Retinal pigment epithelial cell (primary cell): ENCODE data around the gene CNTN4.
"Not testable (repeated sequence)": the region's sequence is repeated elsewhere in the genome, so short reads cannot be mapped to it uniquely, and the experiment has no call there.

Experiments used
- DNase-seq: peaks from one replicate; pipeline ENCODE4 v3.0.0-alpha.2; 2010; ENCODE audit warnings: low read depth
- H3K4me3 ChIP-seq: 2 replicates; pipeline ENCODE4 v1.5.1; 2011; ENCODE audit warnings: mild to moderate bottlenecking, low read length, control low read depth, moderate library complexity
- CTCF ChIP-seq: conservative IDR thresholded peaks from 2 replicates; pipeline ENCODE4 v1.5.1; 2011; ENCODE audit warnings: low read depth, low read length, control low read depth, inconsistent platforms

The CNTN4 gene

GRCh38 chr3:2910997-2911396 lies 812.3 kb downstream of the CNTN4 start:
- H3K4me3 ChIP-seq, result no peak overlapping the region
- DNase-seq, result no peak
- no peak for TF ChIP-seq CTCF

DNA sequence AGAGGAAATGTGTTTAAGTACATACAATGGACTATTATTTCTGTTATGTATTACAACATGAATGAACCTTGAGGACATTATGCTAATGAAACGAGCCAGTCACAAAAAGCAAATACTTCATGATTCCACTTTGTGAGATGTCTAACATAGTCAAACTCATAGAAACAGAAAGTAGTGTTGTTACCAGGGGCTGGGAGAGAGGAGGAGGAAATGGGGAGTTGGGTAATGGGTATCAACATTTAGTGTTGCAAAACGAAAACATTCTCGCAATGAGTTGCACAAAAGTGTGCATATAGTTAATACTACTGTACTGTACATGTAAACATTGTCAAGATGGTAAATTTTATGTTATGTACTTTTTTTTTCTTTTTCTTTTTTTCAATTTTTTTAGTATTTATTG lies 817.2 kb downstream of the CNTN4 start:
- no peak for DNase-seq
- H3K4me3 ChIP-seq, result no peak overlapping the region
- TF ChIP-seq CTCF, result no peak

GRCh38 chr3:2916640-2917039 lies 818.0 kb downstream of the CNTN4 start:
- DNase-seq, H3K4me3 ChIP-seq: not testable (repeated sequence)

- no peak for TF ChIP-seq CTCF
- no peak for DNase-seq
- H3K4me3 ChIP-seq, result no peak overlapping the region
Observed at GRCh38 chr3:2920103-2920502, 821.4 kb downstream of the CNTN4 start.

- H3K4me3 ChIP-seq, result no peak overlapping the region
- no peak for DNase-seq
- TF ChIP-seq CTCF, result no peak
Observed at GRCh38 chr3:2921452-2921851, 822.8 kb downstream of the CNTN4 start.

GRCh38 chr3:2921903-2922302 lies 823.2 kb downstream of the CNTN4 start:
- peak; percentile 46 for TF ChIP-seq CTCF
- H3K4me3 ChIP-seq, result no peak overlapping the region
- DNase-seq, result no peak

DNA sequence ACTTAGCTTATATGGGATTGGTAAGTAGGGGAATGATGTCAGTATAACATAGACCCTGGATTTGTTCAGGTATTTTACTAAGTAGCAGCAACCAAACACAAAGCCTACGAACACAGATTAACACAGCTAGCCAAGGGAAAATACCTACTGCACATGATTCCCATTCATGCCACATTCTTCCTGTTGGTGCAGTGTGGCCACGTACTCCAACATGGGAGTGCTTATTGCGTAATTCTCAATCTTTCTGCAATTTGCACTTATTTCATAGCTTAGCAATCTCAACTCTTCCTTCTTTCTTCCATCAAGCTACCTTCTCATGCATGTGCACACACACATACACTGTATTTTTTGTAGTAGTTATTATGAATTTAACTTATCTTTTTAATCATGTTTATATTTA lies 824.7 kb downstream of the CNTN4 start:
- TF ChIP-seq CTCF, result no peak
- H3K4me3 ChIP-seq, result no peak overlapping the region
- peak; percentile 12 for DNase-seq

DNA sequence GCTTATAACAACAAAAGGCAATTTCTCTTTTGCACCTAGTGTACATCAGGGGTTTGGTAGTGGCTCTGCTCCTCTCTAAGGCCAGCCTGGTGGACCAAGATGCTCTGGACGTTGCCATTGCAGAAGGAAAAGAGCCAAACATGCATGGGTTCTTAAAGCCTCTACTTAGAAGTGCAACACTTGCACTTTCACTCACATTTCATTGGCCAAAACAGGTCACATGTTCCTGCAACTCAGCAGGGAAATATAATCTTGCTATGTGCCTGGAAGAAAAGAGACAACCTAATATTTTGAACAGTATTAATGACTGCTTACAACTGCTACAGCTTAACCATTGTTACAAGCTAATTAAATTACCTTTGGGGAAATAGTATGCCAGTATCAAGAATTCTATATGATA lies 828.6 kb downstream of the CNTN4 start:
- TF ChIP-seq CTCF, result no peak
- no peak for DNase-seq
- no peak overlapping the region for H3K4me3 ChIP-seq
